Measurements from ENCODE around the gene NGEF.

Gene NGEF

DNA sequence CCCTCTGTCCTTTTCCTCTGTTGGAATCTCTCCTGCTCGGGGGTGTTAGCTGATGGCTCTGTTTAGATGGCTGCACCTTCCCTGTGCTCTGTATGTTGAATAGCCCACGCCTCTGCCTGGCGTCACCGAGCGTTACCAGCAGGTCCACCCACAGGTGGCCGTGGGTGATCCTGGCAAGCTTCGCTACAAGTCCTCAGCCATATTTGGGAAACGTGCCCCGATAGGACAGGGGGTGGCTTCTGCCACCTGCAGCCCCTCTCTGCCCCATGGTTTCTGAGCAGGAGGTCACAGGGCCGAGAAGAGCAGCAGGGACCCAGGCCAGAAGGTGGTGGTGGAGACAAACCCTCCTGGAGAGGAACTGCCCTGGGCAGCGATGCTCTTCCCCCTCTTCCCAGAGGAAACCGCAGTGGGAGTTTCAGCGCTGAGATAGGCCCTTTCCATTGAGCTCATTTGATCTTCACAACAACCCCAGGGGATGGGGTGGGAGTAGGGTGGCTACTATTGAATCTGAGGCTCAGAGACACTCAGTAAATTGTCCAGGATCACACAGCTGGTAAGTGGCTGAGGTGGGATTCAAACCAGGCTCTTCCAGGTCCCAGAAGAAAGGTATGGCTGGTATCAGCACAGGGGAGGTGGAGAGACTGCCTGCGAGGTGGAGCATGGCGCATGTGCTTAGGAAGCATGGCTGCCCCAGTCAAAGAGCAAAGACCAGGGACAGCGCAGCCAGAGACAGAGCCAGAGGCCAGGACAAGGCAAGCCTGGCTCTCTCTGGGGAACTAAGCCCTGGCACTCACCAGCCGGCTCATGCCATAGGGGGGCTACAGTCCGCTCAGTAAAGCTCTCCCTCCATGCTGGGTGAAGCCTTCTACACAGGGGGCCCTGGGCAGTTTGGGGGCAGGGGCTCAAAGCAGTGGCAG is 15.0 kb downstream of the NGEF start:
- H4K12ac ChIP-seq (ENCODE audit: low read depth, low read length): no peak overlapping the region
- no peak overlapping the region for H2AK5ac ChIP-seq (ENCODE audit: low read length)
- H3K4ac ChIP-seq (ENCODE audit: low read depth, low read length): no peak overlapping the region
- H3K18ac ChIP-seq (ENCODE audit: low read length): no peak overlapping the region
- H3K14ac ChIP-seq (ENCODE audit: low read length): no peak overlapping the region
- no peak overlapping the region for H3K9ac ChIP-seq (ENCODE audit: low read length)
- no peaks in the 10 kb centered on the region for H3K79me1 ChIP-seq (ENCODE audit: low read length)
- no peak overlapping the region for H2AFZ ChIP-seq (ENCODE audit: insufficient read depth, low read length, poor library complexity)
- no peak overlapping the region for H2BK120ac ChIP-seq (ENCODE audit: insufficient read depth, low read length, poor library complexity)
- no peak overlapping the region for H4K8ac ChIP-seq (ENCODE audit: low read depth, low read length)
- H3K36me3 ChIP-seq (ENCODE audit: control insufficient read depth in 1 of 2, insufficient read depth in 2 of 2, low read length in 2 of 2): no peaks in the 10 kb centered on the region
- H3K27me3 ChIP-seq (ENCODE audit: insufficient read depth, low read length): no peaks in the 10 kb centered on the region
- H3K23ac ChIP-seq (ENCODE audit: low read length): no peak overlapping the region
- H3K4me2 ChIP-seq (ENCODE audit: low read length): no peak overlapping the region
- no CpG with 5 or more reads among the region's 18 CpGs for WGBS (ENCODE audit: extremely low coverage, insufficient coverage, insufficient read length)
- no peak overlapping the region for H3K4me3 ChIP-seq (ENCODE audit: low read depth, low read length)
- H4K91ac ChIP-seq (ENCODE audit: low read depth, low read length): no peak overlapping the region
- DNase-seq: no peak
- H3K79me2 ChIP-seq (ENCODE audit: control insufficient read depth, insufficient read depth, low read length, poor library complexity): peaks cover 2% of the 10 kb centered on the region
- no peak overlapping the region for H2BK5ac ChIP-seq (ENCODE audit: low read depth, low read length, poor library complexity)
- H3K4me1 ChIP-seq (ENCODE audit: control insufficient read depth in 1 of 2, insufficient read depth in 2 of 2, low read length in 2 of 2): no peaks in the 10 kb centered on the region
- H2BK12ac ChIP-seq (ENCODE audit: low read length): no peak overlapping the region
- no peak overlapping the region for H3K27ac ChIP-seq (ENCODE audit: low read depth, low read length)
- H3K9me3 ChIP-seq (ENCODE audit: insufficient read depth, low read depth, low read length): no peaks in the 10 kb centered on the region

DNA sequence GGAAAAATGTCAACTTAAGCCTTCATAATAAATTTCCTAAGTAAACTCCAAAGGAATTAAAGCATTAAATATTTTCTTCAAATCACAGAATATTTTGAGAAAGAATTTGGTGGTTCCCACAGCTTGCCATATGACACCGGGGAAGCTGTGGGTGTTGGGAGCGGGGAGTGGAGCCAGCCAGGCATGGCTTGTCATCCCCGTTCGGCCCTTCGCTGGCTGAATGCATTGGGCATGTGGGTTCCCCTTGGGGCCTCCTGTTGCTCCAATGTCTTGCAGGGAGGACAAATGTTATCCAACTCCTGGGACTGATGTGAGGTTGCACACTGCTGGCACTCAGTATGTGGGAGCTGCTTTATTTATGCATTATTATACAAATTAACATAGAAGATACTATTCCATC is 18.6 kb downstream of the NGEF start:
- H3K79me2 ChIP-seq (ENCODE audit: control insufficient read depth, insufficient read depth, low read length, poor library complexity): no peaks in the 10 kb centered on the region
- H3K79me1 ChIP-seq (ENCODE audit: low read length): no peaks in the 10 kb centered on the region
- H3K27ac ChIP-seq (ENCODE audit: low read depth, low read length): no peak overlapping the region
- DNase-seq: no peak
- H2BK5ac ChIP-seq (ENCODE audit: low read depth, low read length, poor library complexity): no peak overlapping the region
- no peak overlapping the region for H3K14ac ChIP-seq (ENCODE audit: low read length)
- H3K36me3 ChIP-seq (ENCODE audit: control insufficient read depth in 1 of 2, insufficient read depth in 2 of 2, low read length in 2 of 2): no peaks in the 10 kb centered on the region
- no peak overlapping the region for H2BK120ac ChIP-seq (ENCODE audit: insufficient read depth, low read length, poor library complexity)
- H4K91ac ChIP-seq (ENCODE audit: low read depth, low read length): no peak overlapping the region
- H3K4ac ChIP-seq (ENCODE audit: low read depth, low read length): no peak overlapping the region
- no peak overlapping the region for H3K23ac ChIP-seq (ENCODE audit: low read length)
- no peak overlapping the region for H3K9ac ChIP-seq (ENCODE audit: low read length)
- H2AK5ac ChIP-seq (ENCODE audit: low read length): no peak overlapping the region
- no peaks in the 10 kb centered on the region for H3K9me3 ChIP-seq (ENCODE audit: insufficient read depth, low read depth, low read length)
- no CpG with 5 or more reads among the region's 5 CpGs for WGBS (ENCODE audit: extremely low coverage, insufficient coverage, insufficient read length)
- no peaks in the 10 kb centered on the region for H3K4me1 ChIP-seq (ENCODE audit: control insufficient read depth in 1 of 2, insufficient read depth in 2 of 2, low read length in 2 of 2)
- H3K4me3 ChIP-seq (ENCODE audit: low read depth, low read length): no peak overlapping the region
- H2AFZ ChIP-seq (ENCODE audit: insufficient read depth, low read length, poor library complexity): no peak overlapping the region
- no peak overlapping the region for H4K8ac ChIP-seq (ENCODE audit: low read depth, low read length)
- H2BK12ac ChIP-seq (ENCODE audit: low read length): no peak overlapping the region
- H3K27me3 ChIP-seq (ENCODE audit: insufficient read depth, low read length): no peaks in the 10 kb centered on the region
- no peak overlapping the region for H3K4me2 ChIP-seq (ENCODE audit: low read length)
- no peak overlapping the region for H4K12ac ChIP-seq (ENCODE audit: low read depth, low read length)
- H3K18ac ChIP-seq (ENCODE audit: low read length): no peak overlapping the region

DNA sequence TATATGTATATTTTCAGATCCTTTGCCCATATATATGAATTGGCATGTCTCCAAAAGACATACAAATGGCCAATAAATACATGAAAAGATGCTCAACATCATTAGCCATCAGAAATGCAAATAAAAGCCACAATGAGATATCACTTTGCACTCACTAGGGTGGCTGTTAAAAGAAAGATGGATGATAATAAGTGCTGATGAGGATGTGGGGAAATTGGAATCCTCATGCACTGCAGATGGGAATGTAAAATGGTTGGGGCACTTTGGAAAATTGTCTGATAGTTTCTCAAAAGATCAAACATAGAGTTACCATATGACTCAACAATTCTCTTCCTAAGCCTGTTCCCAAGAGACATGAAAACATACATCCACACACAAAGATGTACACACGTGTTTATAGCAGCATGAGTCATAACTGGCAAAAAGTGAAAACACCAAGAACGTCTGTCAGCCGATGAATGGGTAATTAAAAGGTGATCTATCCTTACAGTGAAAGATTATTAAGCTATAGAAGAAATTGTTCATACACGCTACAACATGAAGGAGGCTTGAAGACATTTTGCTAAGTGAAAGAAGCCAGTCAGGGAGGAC is 19.7 kb downstream of the NGEF start:
- no peak overlapping the region for H4K8ac ChIP-seq (ENCODE audit: low read depth, low read length)
- no peak overlapping the region for H2AK5ac ChIP-seq (ENCODE audit: low read length)
- no peak overlapping the region for H2BK12ac ChIP-seq (ENCODE audit: low read length)
- H2BK5ac ChIP-seq (ENCODE audit: low read depth, low read length, poor library complexity): no peak overlapping the region
- WGBS (ENCODE audit: extremely low coverage, insufficient coverage, insufficient read length): no CpG with 5 or more reads among the region's 4 CpGs
- no peaks in the 10 kb centered on the region for H3K36me3 ChIP-seq (ENCODE audit: control insufficient read depth in 1 of 2, insufficient read depth in 2 of 2, low read length in 2 of 2)
- H3K23ac ChIP-seq (ENCODE audit: low read length): no peak overlapping the region
- no peak overlapping the region for H3K4ac ChIP-seq (ENCODE audit: low read depth, low read length)
- no peak overlapping the region for H3K18ac ChIP-seq (ENCODE audit: low read length)
- H3K79me1 ChIP-seq (ENCODE audit: low read length): no peaks in the 10 kb centered on the region
- no peak for DNase-seq
- no peak overlapping the region for H2BK120ac ChIP-seq (ENCODE audit: insufficient read depth, low read length, poor library complexity)
- no peak overlapping the region for H4K91ac ChIP-seq (ENCODE audit: low read depth, low read length)
- H4K12ac ChIP-seq (ENCODE audit: low read depth, low read length): no peak overlapping the region
- H3K9ac ChIP-seq (ENCODE audit: low read length): no peak overlapping the region
- H2AFZ ChIP-seq (ENCODE audit: insufficient read depth, low read length, poor library complexity): no peak overlapping the region
- no peaks in the 10 kb centered on the region for H3K4me1 ChIP-seq (ENCODE audit: control insufficient read depth in 1 of 2, insufficient read depth in 2 of 2, low read length in 2 of 2)
- no peaks in the 10 kb centered on the region for H3K9me3 ChIP-seq (ENCODE audit: insufficient read depth, low read depth, low read length)
- H3K79me2 ChIP-seq (ENCODE audit: control insufficient read depth, insufficient read depth, low read length, poor library complexity): no peaks in the 10 kb centered on the region
- no peak overlapping the region for H3K14ac ChIP-seq (ENCODE audit: low read length)
- H3K4me3 ChIP-seq (ENCODE audit: low read depth, low read length): no peak overlapping the region
- H3K27ac ChIP-seq (ENCODE audit: low read depth, low read length): no peak overlapping the region
- H3K4me2 ChIP-seq (ENCODE audit: low read length): no peak overlapping the region
- H3K27me3 ChIP-seq (ENCODE audit: insufficient read depth, low read length): no peaks in the 10 kb centered on the region

DNA sequence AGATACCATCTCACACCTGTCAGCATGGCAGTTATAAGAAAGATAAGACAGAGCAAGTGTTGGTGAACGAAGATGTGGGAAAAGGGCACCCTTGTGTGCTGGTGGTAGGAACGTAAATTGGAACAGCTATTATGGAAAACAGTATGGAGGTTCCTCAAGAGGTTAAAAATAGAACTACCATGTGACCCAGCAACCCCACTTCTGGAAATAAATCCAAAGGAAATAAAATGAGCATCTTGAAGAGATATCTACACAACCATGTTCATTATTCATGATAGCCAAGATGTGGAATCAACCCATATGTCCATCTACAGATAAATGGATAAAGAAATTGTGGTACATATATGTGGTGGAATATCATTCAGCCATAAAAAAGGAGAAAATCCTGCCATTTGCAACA is 26.9 kb downstream of the NGEF start:
- Histone ChIP-seq H2BK12ac (ENCODE audit: low read length) (no peak overlapping the region), H2BK120ac (ENCODE audit: insufficient read depth, low read length, poor library complexity) (no peak overlapping the region), H3K4ac (ENCODE audit: low read depth, low read length) (no peak overlapping the region), H2AFZ (ENCODE audit: insufficient read depth, low read length, poor library complexity) (no peak overlapping the region), H3K36me3 (ENCODE audit: control insufficient read depth in 1 of 2, insufficient read depth in 2 of 2, low read length in 2 of 2) (no peaks in the 10 kb centered on the region), H3K4me1 (ENCODE audit: control insufficient read depth in 1 of 2, insufficient read depth in 2 of 2, low read length in 2 of 2) (peaks cover 18 to 21% of the 10 kb centered on the region in 2 experiments), H3K9ac (ENCODE audit: low read length) (no peak overlapping the region), H4K8ac (ENCODE audit: low read depth, low read length) (no peak overlapping the region), H3K79me1 (ENCODE audit: low read length) (peaks cover 6% of the 10 kb centered on the region), H3K4me2 (ENCODE audit: low read length) (no peak overlapping the region), H3K18ac (ENCODE audit: low read length) (no peak overlapping the region), H2BK5ac (ENCODE audit: low read depth, low read length, poor library complexity) (no peak overlapping the region), H3K23ac (ENCODE audit: low read length) (no peak overlapping the region), H3K79me2 (ENCODE audit: control insufficient read depth, insufficient read depth, low read length, poor library complexity) (peaks cover 6% of the 10 kb centered on the region), H3K27me3 (ENCODE audit: insufficient read depth, low read length) (no peaks in the 10 kb centered on the region), H3K9me3 (ENCODE audit: insufficient read depth, low read depth, low read length) (no peaks in the 10 kb centered on the region), H3K14ac (ENCODE audit: low read length) (no peak overlapping the region), H4K12ac (ENCODE audit: low read depth, low read length) (no peak overlapping the region), H3K4me3 (ENCODE audit: low read depth, low read length) (no peak overlapping the region), H4K91ac (ENCODE audit: low read depth, low read length) (no peak overlapping the region), H3K27ac (ENCODE audit: low read depth, low read length) (no peak overlapping the region), H2AK5ac (ENCODE audit: low read length) (no peak overlapping the region)
- DNase-seq: no peak
- WGBS (ENCODE audit: extremely low coverage, insufficient coverage, insufficient read length): no CpG with 5 or more reads among the region's 2 CpGs
